OCI-LY7 (cell line): ENCODE data around the gene DNASE1L1. TPM values are rescaled to one million over a fixed set of nuclear protein-coding genes. Genes with fewer than 3 reads are reported as not detected.

ENCODE experiments used
- BruUV-seq: library from RNA; stranded (reverse); fragments of 400-500 nt; replicated peaks from 2 replicates; lab custom pipeline; 2021; lab: Mats Ljungman, UMichigan
- CTCF ChIA-PET: fragments of 300-600 bp; sonication (Branson Sonifier 250); formaldehyde crosslinking; loops from one replicate; lab custom pipeline; 2022; ENCODE audit warnings: antibody characterized with exemption; ENCODE audit not compliant: unreplicated experiment; lab: Charles Lee
- POLR2A ChIA-PET: fragments of 300-600 bp; sonication (Branson Sonifier 250); formaldehyde crosslinking; loops from one replicate; lab custom pipeline; 2022; ENCODE audit warnings: antibody characterized with exemption; lab: Charles Lee
- DNase-seq: peaks from one replicate; pipeline ENCODE4 v3.0.0-alpha.2; 2015; ENCODE audit warnings: low spot score
- H2AFZ ChIP-seq: fragments of 200-600 bp; sonication (generic), shearing (Covaris generic); 2 replicates; pipeline ENCODE4 v1.6.1; 2014; ENCODE audit warnings: mild to moderate bottlenecking, antibody characterized with exemption, low read length, moderate library complexity
- H3K27ac ChIP-seq: fragments of 200-600 bp; sonication (generic); 2 replicates; pipeline ENCODE4 v1.5.1; 2014; ENCODE audit warnings: mixed run types, low read depth, mild to moderate bottlenecking, moderate library complexity, low read length, inconsistent platforms; ENCODE audit not compliant: poor library complexity, severe bottlenecking
- H3K36me3 ChIP-seq: fragments of 200-600 bp; sonication (generic); 2 replicates; pipeline ENCODE4 v1.6.1; 2014; ENCODE audit warnings: mild to moderate bottlenecking, antibody characterized with exemption, low read length, moderate library complexity, mixed read lengths; ENCODE audit not compliant: insufficient read depth
- H3K4me1 ChIP-seq: fragments of 200-600 bp; sonication (generic); 2 replicates; pipeline ENCODE4 v1.5.1; 2014; ENCODE audit warnings: mild to moderate bottlenecking, low read length; ENCODE audit not compliant: insufficient read depth, poor library complexity, severe bottlenecking
- H3K4me2 ChIP-seq: fragments of 200-600 bp; sonication (generic); 2 replicates; pipeline ENCODE4 v1.6.1; 2014; ENCODE audit warnings: mild to moderate bottlenecking, low read length
- H3K4me3 ChIP-seq: fragments of 200-600 bp; sonication (generic); 2 replicates; pipeline ENCODE4 v1.5.1; 2014; ENCODE audit warnings: mild to moderate bottlenecking, low read depth, low read length; ENCODE audit not compliant: poor library complexity, severe bottlenecking
- H3K79me2 ChIP-seq: fragments of 200-600 bp; sonication (generic); 2 replicates; pipeline ENCODE4 v1.6.1; 2016; ENCODE audit warnings: low read depth, mild to moderate bottlenecking, low read length, moderate library complexity, mixed read lengths; ENCODE audit not compliant: insufficient read depth
- H3K9me2 ChIP-seq: fragments of 200-600 bp; sonication (generic); 2 replicates; pipeline ENCODE4 v1.6.1; 2016; ENCODE audit warnings: mild to moderate bottlenecking, low read length, mixed read lengths; ENCODE audit not compliant: insufficient read depth
- H3K9me3 ChIP-seq: fragments of 200-600 bp; sonication (generic); 2 replicates; pipeline ENCODE4 v1.6.1; 2014; ENCODE audit warnings: mild to moderate bottlenecking, mixed run types, low read length, mixed read lengths
- H4K20me1 ChIP-seq: fragments of 200-600 bp; sonication (generic); 2 replicates; pipeline ENCODE4 v1.6.1; 2014; ENCODE audit warnings: mild to moderate bottlenecking, antibody characterized with exemption, low read length, moderate library complexity, mixed read lengths; ENCODE audit not compliant: insufficient read depth
- EZH2phosphoT487 ChIP-seq: fragments of 200-600 bp; sonication (generic); IDR thresholded peaks from 2 replicates; pipeline ENCODE4 v1.6.1; 2018; ENCODE audit warnings: low read depth, borderline replicate concordance, mild to moderate bottlenecking, mixed run types, antibody characterized with exemption, low read length, moderate library complexity, mixed read lengths
- intact Hi-C: fragments of 100-400 bp; cut with micrococcal nuclease; formaldehyde crosslinking; loops from one replicate; pipeline ENCODE4 v1.10.0; 2022; ENCODE audit not compliant: unreplicated experiment
- total RNA-seq, 2 experiments: library from RNA; depleted of rRNA in 1 of 2; stranded (reverse); fragments of >200 nt in 1 of 2; shearing (Covaris generic) in 1 of 2; gene quantifications; 2 replicates each; pipeline ENCODE4 v1.2.3, GENCODE V29; 2014 to 2022
- TF ChIP-seq, protein P1 (sequence below): fragments of 200-600 bp; sonication (generic); conservative IDR thresholded peaks from 2 replicates; pipeline ENCODE4 v1.5.1; 2014; ENCODE audit warnings: mild to moderate bottlenecking, antibody characterized with exemption, low read length, moderate library complexity, mixed read lengths

The DNASE1L1 gene
- total RNA-seq, 2 experiments from 2014 or later = 23.1 to 30.1 TPM

GRCh38 chrX:154367474-154368308, 41.4 kb downstream of the DNASE1L1 start:
- H3K4me3 ChIP-seq = no peak overlapping the region
- H3K4me2 ChIP-seq = no peak overlapping the region
- H3K36me3 ChIP-seq = peaks cover 20% of the 10 kb centered on the region; the same call in 1 of the 2 replicates
- peaks cover 16% of the 10 kb centered on the region; the same call in 1 of the 2 replicates for H3K79me2 ChIP-seq
- no peak overlapping the region for H2AFZ ChIP-seq
- intact Hi-C loops = no loop called here
- DNase-seq = no peak
- H3K4me1 ChIP-seq = peaks cover 23% of the 10 kb centered on the region
- no peaks in the 10 kb centered on the region for H3K9me2 ChIP-seq
- H3K27ac ChIP-seq = no peak overlapping the region
- TF ChIP-seq, protein P1, sequence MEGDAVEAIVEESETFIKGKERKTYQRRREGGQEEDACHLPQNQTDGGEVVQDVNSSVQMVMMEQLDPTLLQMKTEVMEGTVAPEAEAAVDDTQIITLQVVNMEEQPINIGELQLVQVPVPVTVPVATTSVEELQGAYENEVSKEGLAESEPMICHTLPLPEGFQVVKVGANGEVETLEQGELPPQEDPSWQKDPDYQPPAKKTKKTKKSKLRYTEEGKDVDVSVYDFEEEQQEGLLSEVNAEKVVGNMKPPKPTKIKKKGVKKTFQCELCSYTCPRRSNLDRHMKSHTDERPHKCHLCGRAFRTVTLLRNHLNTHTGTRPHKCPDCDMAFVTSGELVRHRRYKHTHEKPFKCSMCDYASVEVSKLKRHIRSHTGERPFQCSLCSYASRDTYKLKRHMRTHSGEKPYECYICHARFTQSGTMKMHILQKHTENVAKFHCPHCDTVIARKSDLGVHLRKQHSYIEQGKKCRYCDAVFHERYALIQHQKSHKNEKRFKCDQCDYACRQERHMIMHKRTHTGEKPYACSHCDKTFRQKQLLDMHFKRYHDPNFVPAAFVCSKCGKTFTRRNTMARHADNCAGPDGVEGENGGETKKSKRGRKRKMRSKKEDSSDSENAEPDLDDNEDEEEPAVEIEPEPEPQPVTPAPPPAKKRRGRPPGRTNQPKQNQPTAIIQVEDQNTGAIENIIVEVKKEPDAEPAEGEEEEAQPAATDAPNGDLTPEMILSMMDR = no peak
- no peak for TF ChIP-seq EZH2phosphoT487
- ChIA-PET CTCF (no interaction called here), POLR2A (no interaction called here)
- 0 out of 2 replicates have a peak, but pooled peaks cover 3% of the 10 kb centered on the region for H4K20me1 ChIP-seq
- BruUV-seq = no TSS peak
- no peaks in the 10 kb centered on the region for H3K9me3 ChIP-seq

DNA sequence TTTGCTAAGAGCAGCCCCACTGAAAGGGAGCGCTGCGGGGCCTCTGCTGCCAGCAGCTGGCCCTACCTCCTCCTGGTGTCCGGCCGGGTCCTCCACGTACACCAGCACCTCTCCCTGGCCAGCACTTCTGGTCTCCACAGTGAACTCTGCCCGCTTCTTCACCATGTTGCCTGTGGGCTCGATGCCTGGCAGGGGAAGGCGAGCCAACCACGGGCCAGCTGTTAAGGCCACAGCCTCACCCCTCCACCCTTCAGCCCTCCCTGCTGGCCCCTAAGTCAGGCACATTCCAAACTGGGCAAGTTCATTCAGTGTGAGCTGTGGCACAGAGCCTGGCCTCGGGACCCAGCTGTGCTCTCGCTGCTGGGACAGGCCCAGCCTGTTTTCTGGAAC, 42.4 kb downstream of the DNASE1L1 start:
- Histone ChIP-seq H3K27ac (no peak overlapping the region), H2AFZ (no peak overlapping the region), H3K4me3 (no peak overlapping the region), H3K4me1 (peaks cover 12% of the 10 kb centered on the region), H3K9me3 (no peaks in the 10 kb centered on the region), H3K4me2 (no peak overlapping the region), H3K79me2 (peaks cover 16% of the 10 kb centered on the region; the same call in 1 of the 2 replicates), H4K20me1 (0 out of 2 replicates have a peak, but pooled peaks cover 3% of the 10 kb centered on the region), H3K36me3 (peaks cover 30% of the 10 kb centered on the region), H3K9me2 (no peaks in the 10 kb centered on the region)
- ChIA-PET CTCF (no interaction called here), POLR2A (no interaction called here)
- DNase-seq = no peak
- TF ChIP-seq EZH2phosphoT487 = no peak
- intact Hi-C loops = no loop called here
- BruUV-seq = no TSS peak

GRCh38 chrX:154365997-154366665, 42.9 kb downstream of the DNASE1L1 start:
- peaks cover 16% of the 10 kb centered on the region; the same call in 1 of the 2 replicates for H3K79me2 ChIP-seq
- 0 out of 2 replicates have a peak, but pooled peaks cover 3% of the 10 kb centered on the region for H4K20me1 ChIP-seq
- peaks cover 35% of the 10 kb centered on the region for H3K36me3 ChIP-seq

More at GRCh38 chrX:154365997-154366665, 42.9 kb downstream of the DNASE1L1 start:
- Histone ChIP-seq H3K9me2 (no peaks in the 10 kb centered on the region), H3K9me3 (no peaks in the 10 kb centered on the region), H3K4me1 (peaks cover 10% of the 10 kb centered on the region), H3K4me3 (no peak overlapping the region), H3K27ac (no peak overlapping the region), H2AFZ (no peak overlapping the region), H3K4me2 (no peak overlapping the region)
- ChIA-PET CTCF (no interaction called here), POLR2A (no interaction called here)
- intact Hi-C loops = no loop called here
- BruUV-seq = no TSS peak
- TF ChIP-seq, protein P1 = no peak
- TF ChIP-seq EZH2phosphoT487 = no peak
- no peak for DNase-seq
